NCI-H128 (cell line): ENCODE measurements around the gene DNAL1.

Experiments used
- DNase-seq: peaks from one replicate; lab custom pipeline; 2025; ENCODE audit not compliant: unreplicated experiment; lab: John Stamatoyannopoulos, UW

The DNAL1 gene

DNA sequence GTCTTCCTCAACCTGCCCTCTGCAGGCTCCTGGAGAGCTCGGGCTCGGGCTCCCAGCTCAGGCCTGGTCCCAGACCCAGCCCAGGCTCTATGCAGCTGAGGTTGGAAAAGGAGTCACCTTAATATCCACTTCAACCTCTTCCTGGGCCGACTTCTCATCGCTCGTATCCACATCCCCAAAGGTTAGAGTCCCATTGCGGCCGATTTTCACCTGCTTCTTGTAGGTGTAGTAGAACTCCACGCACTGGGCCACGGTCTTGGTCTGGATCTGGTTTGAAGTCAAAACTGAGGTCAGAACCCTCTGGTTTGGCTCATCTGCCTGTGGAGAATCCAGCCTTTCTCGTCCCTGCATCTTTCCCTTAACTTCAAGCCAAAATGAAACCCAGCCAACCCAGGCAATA is 77.8 kb downstream of the DNAL1 start:
- DNase-seq = no peak

DNA sequence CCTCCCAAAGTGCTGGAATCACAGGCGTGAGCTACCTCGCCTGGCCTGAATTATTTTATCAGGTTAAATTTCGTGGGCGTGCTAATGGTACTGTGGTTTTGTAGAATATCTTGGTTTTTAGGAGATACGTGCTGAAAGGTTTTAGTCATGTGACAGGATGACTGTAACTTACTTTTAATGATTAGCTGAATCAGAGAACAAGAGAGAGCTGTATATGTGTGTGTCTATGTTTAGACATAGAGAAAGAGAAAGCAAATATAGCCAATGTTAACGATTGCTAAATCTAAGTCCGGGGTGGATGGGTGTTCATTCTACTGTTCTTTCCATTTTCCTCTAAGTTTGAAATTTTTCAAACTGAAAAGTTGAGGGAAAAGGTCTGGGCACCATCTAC is 78.6 kb downstream of the DNAL1 start:
- DNase-seq = no peak

DNA sequence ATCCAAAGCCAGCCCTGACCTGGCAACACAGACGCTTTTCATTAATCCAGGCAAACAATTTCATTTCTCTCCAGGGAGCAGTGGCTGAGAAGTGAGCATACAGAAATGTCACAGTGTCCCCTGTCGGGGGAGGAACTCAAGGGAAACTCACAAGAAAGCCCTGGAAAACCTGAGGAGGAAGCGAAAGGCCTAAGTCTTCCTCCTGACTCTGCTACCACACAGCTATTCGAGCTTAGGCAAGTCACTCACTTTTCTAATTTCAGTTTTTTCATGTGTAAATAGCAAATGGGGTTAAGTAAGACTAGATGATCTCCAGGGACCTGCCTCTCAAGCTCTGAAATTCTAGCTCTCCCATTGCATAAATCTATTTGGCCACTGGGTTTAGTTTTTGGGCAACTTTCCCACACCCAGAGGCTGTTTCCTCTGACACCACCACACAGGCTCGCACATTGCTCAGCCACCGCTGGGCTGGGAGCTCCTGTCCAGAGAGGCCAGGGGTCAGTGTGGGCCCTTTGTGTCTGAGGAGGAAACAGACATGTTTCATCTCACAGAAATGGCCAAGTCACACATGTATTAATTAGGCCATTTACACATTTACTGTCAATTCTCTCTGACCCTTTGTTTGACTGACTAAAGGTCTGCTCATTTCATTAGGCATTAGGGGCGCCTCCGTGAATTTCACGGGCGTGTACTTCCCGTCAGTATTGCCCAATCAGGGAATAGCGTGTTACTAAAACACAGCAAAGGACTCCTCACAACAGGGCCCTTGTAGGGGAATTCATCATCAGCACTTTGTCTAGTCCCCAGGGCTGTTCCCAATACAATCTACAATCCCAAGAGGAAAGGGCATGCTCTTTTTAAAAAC is 79.2 kb downstream of the DNAL1 start:
- no peak for DNase-seq

DNA sequence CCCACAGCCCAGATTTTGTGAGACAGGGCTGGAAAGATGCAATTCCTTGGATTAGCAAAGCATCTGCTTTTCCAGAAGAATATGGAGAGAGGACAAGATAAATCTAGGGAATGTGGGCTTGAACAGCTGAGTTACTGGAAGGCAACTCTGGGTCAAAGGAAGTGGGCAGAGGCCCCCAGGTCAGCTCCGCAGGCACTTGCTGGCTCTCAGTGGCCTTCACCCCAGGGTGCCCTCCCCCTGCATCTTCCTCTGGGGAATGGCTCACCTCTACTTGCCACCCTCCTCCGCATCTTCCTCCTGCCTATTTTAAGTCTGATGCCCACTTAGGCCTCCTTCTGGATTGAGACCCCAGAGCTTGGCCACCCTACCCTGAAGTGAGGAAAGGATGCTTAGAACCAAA is 79.9 kb downstream of the DNAL1 start:
- DNase-seq = no peak

DNA sequence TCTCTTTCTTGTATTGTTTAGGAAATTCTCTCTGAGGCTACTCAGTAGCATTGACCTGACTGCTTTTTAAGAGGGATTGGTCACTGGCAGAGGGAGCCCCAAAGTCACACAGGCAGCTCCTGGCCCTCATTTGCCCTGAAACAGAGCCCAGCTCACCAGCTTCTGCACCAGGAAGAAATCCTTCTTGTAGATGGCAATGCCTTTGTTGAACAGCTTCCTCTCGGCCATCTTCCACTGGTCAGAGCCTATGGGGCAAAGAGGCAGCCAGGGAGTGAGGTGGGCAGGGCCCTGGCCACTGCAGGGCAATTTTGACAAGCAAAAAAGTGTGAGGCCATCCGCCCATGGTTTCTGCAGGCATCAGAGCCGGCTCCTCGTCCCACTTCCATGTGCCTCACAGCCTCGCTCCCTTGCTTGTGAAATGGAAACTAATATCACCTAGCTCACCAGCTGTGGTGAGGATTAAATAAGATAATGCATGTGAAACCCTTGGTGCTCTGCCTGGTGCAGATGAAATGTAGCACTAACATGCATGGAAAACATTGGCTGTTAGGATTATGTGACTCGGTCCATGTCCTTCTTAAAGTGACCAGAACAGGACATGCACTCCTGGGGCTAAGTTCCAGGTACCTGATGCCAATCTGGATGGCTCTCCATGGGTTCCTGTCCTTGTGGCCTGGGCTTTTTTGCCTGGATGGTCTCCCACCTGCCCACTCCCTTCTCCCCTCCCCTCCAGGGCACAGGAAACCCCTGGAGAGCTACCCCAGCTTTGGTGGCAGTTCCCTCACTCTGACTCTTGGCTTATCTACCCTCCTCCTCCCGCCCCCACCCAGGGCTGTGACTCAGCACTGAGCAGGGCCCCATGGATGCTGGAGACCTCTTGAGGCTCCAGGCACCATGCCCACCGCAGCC is 80.6 kb downstream of the DNAL1 start:
- DNase-seq = no peak

DNA sequence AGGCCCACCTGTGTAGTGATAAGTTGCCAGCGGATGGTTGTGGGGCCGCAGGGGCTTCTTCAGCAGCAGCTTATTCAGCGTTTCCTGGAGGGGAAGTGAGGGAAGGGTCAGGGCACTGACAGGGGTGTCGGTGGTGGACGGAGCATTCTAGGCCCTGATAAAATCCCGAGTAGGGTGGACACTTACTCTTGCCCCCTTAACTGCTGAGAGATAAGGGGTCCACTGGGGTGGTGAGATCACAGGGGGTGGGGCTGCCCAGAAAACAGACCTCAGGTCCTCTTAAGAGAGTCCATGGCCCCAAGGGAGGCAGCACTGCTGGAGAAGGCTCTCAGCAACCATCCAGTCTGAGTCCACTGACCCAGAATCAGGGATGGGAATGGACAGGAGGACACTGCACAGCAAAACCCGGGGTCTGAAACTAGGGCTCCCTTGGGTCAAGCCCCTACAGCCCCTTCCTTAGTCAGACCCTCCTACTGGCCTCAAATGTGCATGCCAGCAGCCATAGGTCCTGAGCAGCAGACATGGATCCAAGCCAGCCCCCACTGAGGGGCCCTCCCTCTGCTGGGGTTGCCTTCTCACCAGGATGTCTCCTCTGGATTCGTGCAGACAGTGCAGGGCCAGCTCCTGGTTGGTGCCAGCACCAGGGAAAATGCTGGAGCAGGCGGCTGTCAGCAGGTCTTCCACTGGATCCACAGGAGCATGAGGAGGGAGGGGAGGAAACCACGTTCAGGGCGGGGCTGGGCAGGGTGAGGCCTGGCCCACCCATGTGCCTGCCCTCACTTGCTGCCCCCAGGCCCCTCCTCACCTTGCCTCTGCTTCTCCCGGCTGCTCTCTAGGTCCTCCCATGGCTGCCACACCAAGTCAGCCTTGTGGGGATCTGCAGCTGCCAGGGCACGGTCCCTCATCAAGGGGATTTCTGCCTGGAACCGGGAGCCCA is 81.5 kb downstream of the DNAL1 start:
- no peak for DNase-seq

DNA sequence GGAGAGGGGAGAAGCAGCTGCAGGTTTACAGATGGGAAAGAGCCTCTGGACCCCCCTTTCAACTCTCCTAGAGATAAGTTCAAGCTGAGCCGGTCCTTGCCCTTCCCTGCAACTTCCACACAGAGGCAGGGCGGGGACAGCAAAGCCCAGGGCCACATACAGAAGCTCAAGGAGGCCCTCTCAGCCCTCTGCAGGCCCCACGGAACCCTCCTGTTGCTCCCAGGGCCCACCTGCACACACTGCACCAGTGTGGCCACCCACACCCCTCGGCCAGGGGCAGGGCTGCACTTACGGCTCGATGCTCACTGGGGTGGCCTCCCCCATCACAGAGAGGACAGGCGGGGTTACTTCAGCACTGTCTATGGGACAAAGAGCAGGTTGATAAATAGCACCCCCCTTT is 82.4 kb downstream of the DNAL1 start:
- DNase-seq = no peak

DNA sequence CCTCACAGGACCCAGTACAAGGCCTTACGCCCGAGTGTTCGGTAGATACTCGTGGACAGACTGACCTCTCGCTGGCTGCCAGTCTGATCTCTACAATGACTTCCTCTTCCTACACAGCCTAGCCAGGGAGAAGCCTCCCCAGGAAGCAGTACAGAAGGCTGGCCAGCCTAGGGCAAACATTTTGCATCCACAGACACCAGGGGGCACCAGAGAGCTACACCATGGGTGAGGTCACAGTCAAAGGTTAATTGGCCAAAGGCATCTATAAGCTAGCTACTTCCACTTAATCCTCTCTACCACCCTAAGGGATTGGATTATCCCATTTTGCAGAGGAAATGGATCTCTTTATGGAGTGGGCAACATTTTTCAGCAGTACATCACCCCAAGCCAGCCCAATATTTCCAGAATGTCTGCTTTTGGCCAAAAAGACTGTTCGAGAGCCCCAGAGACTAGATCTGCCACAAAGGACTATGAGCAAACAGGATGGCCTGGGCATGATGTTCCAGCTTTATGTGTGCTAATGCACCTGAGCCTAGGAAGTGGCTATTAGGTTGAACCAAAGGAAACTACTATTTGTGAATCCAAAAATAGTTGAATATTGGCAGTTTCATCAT is 84.0 kb downstream of the DNAL1 start:
- DNase-seq = peak; percentile 34

DNA sequence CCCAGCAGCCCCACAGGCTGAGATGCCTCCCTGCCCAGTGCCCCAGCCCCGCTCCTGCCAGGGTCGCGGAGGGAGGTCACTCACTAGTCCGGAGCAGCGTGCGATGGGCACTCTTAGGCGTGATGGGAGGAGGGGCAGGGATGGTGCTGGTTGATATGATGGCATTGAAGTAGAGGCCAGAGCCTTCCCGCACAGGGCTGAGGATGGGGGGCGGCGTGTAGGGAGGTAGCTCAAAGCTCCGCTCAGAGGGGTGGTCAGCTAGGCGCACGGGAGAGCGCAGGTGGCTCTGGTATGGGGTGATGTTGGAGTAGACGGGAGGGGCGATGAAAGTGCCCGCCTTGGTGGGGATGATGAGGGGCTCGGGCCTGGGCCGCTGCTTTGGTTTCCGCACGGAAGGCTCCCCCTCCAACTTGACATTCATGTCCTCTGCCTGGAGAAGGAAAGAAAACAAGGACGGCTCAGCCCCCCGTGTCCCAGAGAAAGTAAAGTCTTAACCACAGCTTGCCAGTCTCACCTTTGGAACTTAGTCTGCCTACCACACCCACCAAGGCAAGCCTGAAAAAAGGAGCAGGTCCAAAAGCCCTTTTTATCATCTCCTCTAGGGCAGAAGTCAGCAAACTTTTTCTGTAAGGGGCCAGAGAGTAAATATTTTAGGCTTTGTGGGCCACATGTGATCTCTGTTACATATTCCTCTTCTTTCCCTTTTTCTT is 84.9 kb downstream of the DNAL1 start:
- no peak for DNase-seq

DNA sequence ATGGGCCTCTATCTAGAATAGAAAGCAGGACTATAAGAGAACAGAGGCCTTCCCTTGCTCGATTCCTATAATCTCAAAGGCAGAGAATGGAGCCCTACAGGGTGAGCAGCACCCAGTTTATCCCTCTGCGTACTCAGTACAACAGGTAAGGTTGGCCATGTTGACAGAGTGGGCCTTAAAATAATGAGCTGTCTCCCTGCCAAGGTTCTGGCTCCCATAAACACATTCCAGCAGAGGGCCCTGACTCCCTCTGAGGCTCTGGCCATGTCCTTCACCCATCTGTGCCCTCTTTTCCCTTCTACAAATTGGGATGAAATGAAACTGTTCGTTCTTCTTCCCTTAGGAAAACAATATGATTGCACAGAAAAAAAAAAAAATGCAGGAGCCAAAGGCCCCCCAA is 86.3 kb downstream of the DNAL1 start:
- no peak for DNase-seq

DNA sequence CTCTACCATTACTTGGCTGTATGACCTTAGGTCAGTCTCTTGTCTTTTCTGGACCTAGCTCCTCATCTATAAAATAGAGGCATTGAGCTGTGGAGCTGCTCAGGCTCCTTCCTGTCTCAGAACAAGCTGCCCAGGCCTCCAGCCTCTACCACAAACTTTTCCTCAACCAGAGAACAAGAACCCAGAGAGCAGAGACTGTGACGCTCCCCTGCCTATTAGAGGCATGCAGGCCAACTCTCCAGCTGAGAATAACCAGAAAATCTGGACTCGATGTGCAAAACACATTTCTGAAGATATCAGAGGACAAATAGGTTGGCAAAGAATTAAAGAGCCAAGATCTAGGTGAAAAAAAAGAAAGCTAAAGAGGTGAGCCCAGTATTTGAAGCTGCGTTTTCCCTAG is 87.2 kb downstream of the DNAL1 start:
- DNase-seq = no peak

DNA sequence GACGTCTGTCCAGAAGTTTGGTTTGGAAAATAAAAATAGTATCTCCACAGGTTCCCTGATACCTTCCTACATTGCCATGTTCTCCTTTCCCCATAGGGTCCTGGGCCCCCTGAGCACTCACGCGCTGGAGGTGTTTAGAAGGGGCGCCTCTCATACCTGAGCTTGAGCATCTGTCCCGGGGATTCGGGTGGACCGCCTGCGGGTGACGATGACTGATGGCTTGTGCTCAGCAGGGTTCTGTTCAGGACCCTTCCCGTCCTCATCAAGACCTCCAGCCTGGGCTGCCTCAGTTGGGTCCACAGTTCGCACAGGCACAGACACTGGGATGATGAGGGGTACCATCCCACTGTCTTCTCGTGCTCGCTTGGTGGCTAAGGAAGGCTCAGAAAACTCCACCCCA is 92.1 kb downstream of the DNAL1 start:
- DNase-seq = no peak

DNA sequence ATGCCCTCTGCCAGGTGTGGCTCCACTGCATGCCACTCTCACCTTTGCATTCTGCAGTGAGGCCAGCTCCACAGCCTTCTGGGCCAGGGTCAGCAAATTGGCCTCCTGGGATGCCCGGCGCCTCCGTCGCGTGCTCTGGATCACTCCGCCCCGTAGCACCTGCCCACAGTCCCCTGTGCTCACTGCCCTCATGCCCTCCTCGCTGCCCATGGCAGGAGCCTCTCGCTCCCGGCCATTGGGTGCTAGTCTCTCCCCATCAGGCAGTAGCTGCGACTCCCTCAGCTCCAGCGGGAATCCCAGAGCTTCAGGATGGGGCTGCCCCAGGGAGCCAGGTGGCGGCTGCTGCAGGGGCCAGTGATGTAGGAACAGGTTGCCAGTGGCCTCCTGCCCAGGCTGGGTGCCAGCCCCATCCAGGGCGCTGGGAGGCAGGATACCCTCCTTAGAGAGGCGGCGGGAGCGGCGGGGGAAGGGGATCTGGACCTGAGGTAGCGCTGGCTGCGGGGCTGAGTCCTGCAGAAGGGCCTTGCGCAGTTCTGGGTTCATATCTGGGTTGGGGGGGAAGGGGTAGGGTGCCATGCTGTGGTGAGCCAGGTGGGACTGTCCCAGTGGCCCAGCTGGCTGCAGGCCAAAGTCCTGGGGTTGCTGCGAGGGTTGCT is 93.9 kb downstream of the DNAL1 start:
- no peak for DNase-seq

DNA sequence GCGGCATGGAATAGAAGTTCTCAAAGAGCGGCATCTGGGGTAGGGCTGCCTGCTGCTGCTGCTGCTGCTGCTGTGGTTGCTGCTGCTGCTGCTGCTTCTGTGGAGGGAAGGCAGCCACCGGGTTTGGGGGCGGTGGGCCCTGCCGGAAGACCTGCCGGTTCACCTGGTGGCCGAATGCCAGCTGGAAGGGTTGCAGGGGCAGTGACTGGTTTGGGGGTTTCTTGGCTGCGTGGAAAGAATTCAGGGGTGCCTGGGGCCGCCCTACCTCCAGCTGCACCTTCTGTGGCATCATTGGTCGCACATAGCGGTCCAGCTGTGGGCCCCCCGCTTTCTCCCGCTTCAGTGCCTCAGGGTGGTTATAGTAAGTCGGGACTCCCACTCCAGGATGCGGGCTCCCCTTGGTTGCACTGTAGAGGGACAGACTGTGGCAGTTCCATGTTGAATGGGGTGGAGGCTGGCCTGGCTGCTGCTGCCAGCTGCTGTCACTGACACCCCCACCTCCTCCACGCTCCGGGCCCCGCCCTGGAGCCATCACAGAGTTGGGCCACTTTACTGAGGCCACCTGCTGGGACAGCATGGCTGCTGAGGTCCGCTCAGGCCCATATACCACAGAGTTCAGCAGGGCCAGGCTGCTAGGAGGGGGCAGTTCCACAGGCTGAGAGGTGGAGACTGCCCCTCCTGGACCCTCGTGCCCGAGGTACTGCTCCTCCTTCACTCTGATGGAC is 94.5 kb downstream of the DNAL1 start:
- DNase-seq = no peak

DNA sequence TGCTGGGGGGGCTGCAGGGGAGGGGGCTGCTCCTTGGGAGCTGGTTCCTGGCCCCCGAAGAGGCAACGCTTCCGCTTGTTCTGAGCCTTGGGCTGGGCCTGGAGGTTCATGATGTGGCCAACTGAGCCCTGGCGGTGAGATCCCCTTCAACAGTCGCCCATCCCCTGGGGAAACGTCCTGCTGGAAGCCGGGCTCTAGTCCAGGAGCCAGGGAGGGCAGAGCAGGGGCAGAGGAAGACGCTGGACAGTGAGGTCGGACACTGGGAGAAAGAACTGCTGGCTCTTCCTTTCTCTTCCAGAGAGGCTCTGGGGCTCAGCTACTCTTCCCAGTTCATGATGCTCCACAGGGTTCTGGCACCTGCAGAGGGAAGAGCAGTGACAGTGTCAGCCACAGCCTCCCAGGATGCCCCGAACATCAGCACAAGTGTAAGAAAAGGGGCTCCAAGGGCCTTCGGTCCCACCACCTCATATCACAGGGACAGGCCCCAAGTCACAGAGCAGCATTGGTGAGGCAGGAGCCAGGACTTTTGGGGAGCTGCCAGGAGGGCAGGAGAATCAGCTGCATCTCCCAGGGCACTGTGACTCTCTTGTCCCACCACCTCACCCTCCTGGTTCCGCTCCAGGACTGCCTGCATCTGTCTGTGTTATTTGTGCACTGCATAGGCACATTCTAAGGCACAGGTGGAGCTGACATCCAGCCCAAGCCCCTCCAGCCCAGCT is 95.3 kb downstream of the DNAL1 start:
- DNase-seq = no peak

DNA sequence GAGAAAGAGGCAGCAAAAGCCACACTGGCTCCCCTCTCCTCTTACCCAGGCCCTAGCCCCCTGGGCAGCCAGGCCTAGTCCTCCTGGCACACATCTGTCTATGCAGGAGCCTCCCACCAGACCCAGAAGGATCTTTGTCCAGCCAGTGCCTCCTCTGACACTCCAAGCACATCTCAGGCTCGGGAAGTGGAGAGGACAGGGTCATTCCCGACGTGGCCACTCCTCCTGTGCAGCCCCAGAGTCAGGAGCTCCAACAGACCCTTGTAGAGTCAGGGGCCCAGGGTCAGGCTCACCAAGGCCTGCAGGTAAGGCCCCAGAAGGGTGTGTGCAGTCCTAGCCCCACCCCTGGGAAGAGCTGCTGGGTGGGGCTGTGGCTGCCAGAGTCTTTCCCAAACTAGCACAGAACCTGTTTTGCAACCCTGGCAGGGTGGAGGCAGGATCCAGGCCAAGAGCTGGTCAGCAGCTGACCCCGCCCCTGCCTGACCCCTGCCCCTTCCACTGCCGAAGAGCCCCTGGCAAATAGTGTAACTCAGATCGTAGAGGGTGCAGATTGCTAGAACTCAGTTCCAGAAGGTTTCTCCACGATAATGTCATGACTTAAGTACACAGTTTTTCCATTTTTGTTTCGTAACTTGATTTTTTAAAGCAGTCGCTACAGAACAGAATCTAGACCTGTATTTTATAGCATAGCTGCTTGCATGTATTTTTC is 96.0 kb downstream of the DNAL1 start:
- no peak for DNase-seq

DNA sequence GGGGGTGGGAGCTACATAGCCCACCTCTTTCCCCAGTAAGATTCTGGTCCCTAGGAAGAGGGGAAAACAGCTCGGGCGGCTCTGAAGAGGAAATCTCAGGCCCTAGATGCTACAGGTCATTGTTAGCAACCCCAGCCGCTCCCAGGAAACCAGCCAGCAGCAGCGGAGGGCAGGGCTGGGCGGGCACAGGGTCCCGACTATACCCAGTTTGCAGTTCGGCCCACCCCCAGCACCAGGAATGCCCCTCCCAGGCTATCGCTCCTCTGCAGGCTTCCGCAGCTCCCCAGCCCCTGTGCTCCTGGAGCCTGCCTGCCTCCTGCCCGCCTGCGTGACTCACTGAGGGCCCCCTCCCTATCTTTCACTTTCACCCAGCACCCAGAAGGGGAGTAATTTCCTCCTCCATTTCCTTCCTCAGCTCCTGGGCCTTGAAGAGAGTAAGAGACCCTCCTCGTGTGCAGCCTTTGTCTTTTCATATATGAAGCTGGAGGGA is 96.6 kb downstream of the DNAL1 start:
- no peak for DNase-seq
